H9 (cell line): ENCODE results near the gene TMPRSS3. TPM values are rescaled to one million over a fixed set of nuclear protein-coding genes. Genes with fewer than 3 reads are reported as not detected.

Source experiments
- DNase-seq: peaks from one replicate; pipeline ENCODE4 v3.0.0-alpha.2; 2017
- H2AFZ ChIP-seq: one replicate; pipeline ENCODE4 v1.6.1; 2013; ENCODE audit warnings: mild to moderate bottlenecking, low read length, control low read depth, moderate library complexity
- H2AK5ac ChIP-seq: 2 replicates; pipeline ENCODE4 v1.6.1; 2013; ENCODE audit warnings: low read length, control low read depth, mixed read lengths; ENCODE audit not compliant: insufficient read length
- H2BK120ac ChIP-seq: one replicate; pipeline ENCODE4 v1.6.1; 2013; ENCODE audit warnings: low read depth, mild to moderate bottlenecking, low read length, control low read depth, inconsistent platforms; ENCODE audit not compliant: poor library complexity, severe bottlenecking
- H2BK12ac ChIP-seq: 2 replicates; pipeline ENCODE4 v1.6.1; 2013; ENCODE audit warnings: low read length, control low read depth, mixed read lengths, low read depth; ENCODE audit not compliant: insufficient read length
- H2BK15ac ChIP-seq: 2 replicates; pipeline ENCODE4 v1.6.1; 2013; ENCODE audit warnings: low read depth, low read length, control low read depth
- H2BK20ac ChIP-seq: one replicate; pipeline ENCODE4 v1.6.1; 2013; ENCODE audit warnings: low read depth, mild to moderate bottlenecking, low read length, control low read depth, inconsistent platforms; ENCODE audit not compliant: poor library complexity, severe bottlenecking
- H2BK5ac ChIP-seq: 2 replicates; pipeline ENCODE4 v1.6.1; 2013; ENCODE audit warnings: low read length, control low read depth, mixed read lengths; ENCODE audit not compliant: insufficient read length
- H3K14ac ChIP-seq: 2 replicates; pipeline ENCODE4 v1.6.1; 2013; ENCODE audit warnings: low read length, control low read depth; ENCODE audit not compliant: insufficient read depth
- H3K18ac ChIP-seq: 2 replicates; pipeline ENCODE4 v1.6.1; 2013; ENCODE audit warnings: low read depth, mild to moderate bottlenecking, mixed read lengths, low read length, control low read depth; ENCODE audit not compliant: insufficient read length
- H3K23ac ChIP-seq: 2 replicates; pipeline ENCODE4 v1.6.1; 2013; ENCODE audit warnings: low read length, control low read depth, mixed read lengths, low read depth; ENCODE audit not compliant: insufficient read length
- H3K23me2 ChIP-seq: 2 replicates; pipeline ENCODE4 v1.6.1; 2013; ENCODE audit warnings: low read depth, mild to moderate bottlenecking, mixed read lengths, low read length, control low read depth; ENCODE audit not compliant: insufficient read length, poor library complexity, severe bottlenecking
- H3K27ac ChIP-seq: 2 replicates; pipeline ENCODE4 v1.5.1; 2013; ENCODE audit warnings: low read length, control low read depth, mixed read lengths, low read depth; ENCODE audit not compliant: insufficient read length
- H3K27me3 ChIP-seq: 2 replicates; pipeline ENCODE4 v1.6.1; 2013; ENCODE audit warnings: low read length, control low read depth, inconsistent platforms; ENCODE audit not compliant: insufficient read depth
- H3K4ac ChIP-seq: 2 replicates; pipeline ENCODE4 v1.6.1; 2013; ENCODE audit warnings: low read depth, mild to moderate bottlenecking, control low read depth, inconsistent platforms, low read length, moderate library complexity
- H3K4me1 ChIP-seq: 2 replicates; pipeline ENCODE4 v1.6.1; 2013; ENCODE audit warnings: low read length, control low read depth, inconsistent platforms; ENCODE audit not compliant: insufficient read depth
- H3K4me2 ChIP-seq: 2 replicates; pipeline ENCODE4 v1.6.1; 2013; ENCODE audit warnings: low read length, control low read depth, mixed read lengths; ENCODE audit not compliant: insufficient read length, insufficient read depth
- H3K56ac ChIP-seq: 2 replicates; pipeline ENCODE4 v1.6.1; 2013; ENCODE audit warnings: low read depth, mild to moderate bottlenecking, mixed read lengths, low read length, control low read depth; ENCODE audit not compliant: insufficient read length
- H3K79me1 ChIP-seq: 2 replicates; pipeline ENCODE4 v1.6.1; 2013; ENCODE audit warnings: low read depth, mild to moderate bottlenecking, moderate library complexity, low read length, control low read depth, inconsistent platforms; ENCODE audit not compliant: insufficient read depth, poor library complexity, severe bottlenecking
- H3K79me2 ChIP-seq: 2 replicates; pipeline ENCODE4 v1.6.1; 2013; ENCODE audit warnings: low read length, control low read depth, inconsistent platforms; ENCODE audit not compliant: insufficient read depth
- H3K9ac ChIP-seq: 2 replicates; pipeline ENCODE4 v1.6.1; 2013; ENCODE audit warnings: low read length, control low read depth, mixed read lengths; ENCODE audit not compliant: insufficient read length; ENCODE audit errors: extremely low read depth
- H3K9me3 ChIP-seq: one replicate; pipeline ENCODE4 v1.6.1; 2013; ENCODE audit warnings: low read depth, low read length, inconsistent platforms; ENCODE audit not compliant: control insufficient read depth
- H3T11ph ChIP-seq: one replicate; pipeline ENCODE4 v1.6.1; 2013; ENCODE audit warnings: mild to moderate bottlenecking, low read length, control low read depth, inconsistent platforms
- H4K20me1 ChIP-seq: one replicate; pipeline ENCODE4 v1.6.1; 2013; ENCODE audit not compliant: control insufficient read depth, insufficient read length, insufficient read depth
- H4K5ac ChIP-seq: 2 replicates; pipeline ENCODE4 v1.6.1; 2013; ENCODE audit warnings: low read depth, mild to moderate bottlenecking, mixed read lengths, low read length, control low read depth; ENCODE audit not compliant: insufficient read length
- H4K8ac ChIP-seq: replicated peaks from 2 replicates; pipeline ENCODE4 v1.6.1; 2013; ENCODE audit warnings: low read length, control low read depth, mixed read lengths, low read depth; ENCODE audit not compliant: insufficient read length
- H4K91ac ChIP-seq: 2 replicates; pipeline ENCODE4 v1.6.1; 2013; ENCODE audit warnings: low read depth, mild to moderate bottlenecking, moderate library complexity, mixed read lengths, low read length, control low read depth; ENCODE audit not compliant: insufficient read length
- H3K27ac Mint-ChIP-seq, 3 experiments: 2 replicates in 2 of 3; 3 replicates in 1 of 3; pipeline ENCODE4 v1.8.0; 2020 to 2021; ENCODE audit warnings: mixed read lengths in 3 of 3, mild to moderate bottlenecking in 1 of 3, moderate library complexity in 1 of 3
- H3K27me3 Mint-ChIP-seq: 2 replicates; pipeline ENCODE4 v1.8.0; 2021; ENCODE audit warnings: low read depth, mild to moderate bottlenecking, moderate library complexity, mixed read lengths
- H3K36me3 Mint-ChIP-seq, 3 experiments: 2 replicates in 2 of 3; 3 replicates in 1 of 3; pipeline ENCODE4 v1.8.0; 2020 to 2021; ENCODE audit warnings: low read depth in 3 of 3, mixed read lengths in 3 of 3; ENCODE audit not compliant: insufficient read depth in 1 of 3
- H3K4me1 Mint-ChIP-seq, 2 experiments: 2 replicates each; pipeline ENCODE4 v1.8.0; 2020; ENCODE audit warnings: mixed read lengths in 2 of 2
- H3K4me3 Mint-ChIP-seq, 2 experiments: 2 replicates in 1 of 2; 3 replicates in 1 of 2; pipeline ENCODE4 v1.8.0; 2020 to 2021; ENCODE audit warnings: mild to moderate bottlenecking in 2 of 2, mixed read lengths in 2 of 2, moderate library complexity in 1 of 2
- H3K9me3 Mint-ChIP-seq, 2 experiments: 2 replicates in 1 of 2; 3 replicates in 1 of 2; pipeline ENCODE4 v1.8.0; 2020; ENCODE audit warnings: mild to moderate bottlenecking in 2 of 2, mixed read lengths in 2 of 2, moderate library complexity in 1 of 2
- CTCF ChIP-seq: fragments of 200-600 bp; sonication (generic); conservative IDR thresholded peaks from 3 replicates; pipeline ENCODE4 v1.8.0; 2021; ENCODE audit warnings: antibody characterized with exemption, mild to moderate bottlenecking
- WGBS: extraction: QIAGEN DNeasy Blood & Tissue Kit; methylation state at CpG from one replicate; pipeline ENCODE4 v1.1.7; 2013; ENCODE audit warnings: missing lambda C conversion rate, low lambda C conversion rate, mixed read lengths; ENCODE audit not compliant: insufficient read length; ENCODE audit errors: extremely low coverage; 5-methylcytosine and 5-hydroxymethylcytosine counted together
- total RNA-seq: library from RNA; stranded (reverse); gene quantifications from 2 replicates; pipeline ENCODE4 v1.2.1, GENCODE V29; 2021

Gene TMPRSS3
- total RNA-seq, 1 experiment from 2014 or later = 0.31 TPM

GRCh38 chr21:42412636-42412933 is 16.7 kb upstream of the TMPRSS3 start:
- no peaks in the 10 kb centered on the region for H3K9me3 ChIP-seq
- 0 out of 7 replicates have a peak overlapping the region, but pooled peaks of 1 of the 3 experiments have one; percentile 63 for H3K27ac Mint-ChIP-seq
- DNase-seq = no peak
- H3K23me2 ChIP-seq = no peaks in the 10 kb centered on the region
- H3K23ac ChIP-seq = no peak overlapping the region
- no peaks in the 10 kb centered on the region; a peak in 1 of 5 replicates for H3K9me3 Mint-ChIP-seq
- H3K18ac ChIP-seq = no peak overlapping the region
- H3K4me2 ChIP-seq = no peak overlapping the region
- no peak overlapping the region for H3K56ac ChIP-seq
- H2BK20ac ChIP-seq = no peak overlapping the region
- H3K79me2 ChIP-seq = no peaks in the 10 kb centered on the region
- H3K4me1 Mint-ChIP-seq = peaks cover 11 to 14% of the 10 kb centered on the region in 2 experiments
- no peak overlapping the region for H3K14ac ChIP-seq
- no peak overlapping the region for H3K4ac ChIP-seq
- H3K79me1 ChIP-seq = no peaks in the 10 kb centered on the region
- no peaks in the 10 kb centered on the region for H3K36me3 Mint-ChIP-seq
- H3K27me3 Mint-ChIP-seq = peaks cover 4% of the 10 kb centered on the region
- no peak overlapping the region for H2AK5ac ChIP-seq
- H3T11ph ChIP-seq = no peak overlapping the region
- no peaks in the 10 kb centered on the region for H3K4me1 ChIP-seq
- H2BK15ac ChIP-seq = no peak overlapping the region
- no peak overlapping the region for H2BK12ac ChIP-seq
- TF ChIP-seq CTCF = no peak
- H2BK120ac ChIP-seq = no peak overlapping the region
- H4K8ac ChIP-seq = no peak overlapping the region
- H4K20me1 ChIP-seq = no peaks in the 10 kb centered on the region
- WGBS = no CpG with 5 or more reads among the region's 5 CpGs
- no peaks in the 10 kb centered on the region for H3K27me3 ChIP-seq
- no peak overlapping the region for H3K9ac ChIP-seq
- H4K5ac ChIP-seq = no peak overlapping the region
- no peak overlapping the region for H2AFZ ChIP-seq
- H2BK5ac ChIP-seq = no peak overlapping the region
- H3K27ac ChIP-seq = no peak overlapping the region
- H4K91ac ChIP-seq = no peak overlapping the region
- H3K4me3 Mint-ChIP-seq = no peak overlapping the region
